Endothelial cell of umbilical vein (primary cell): ENCODE data around the gene RTL10. TPM values are rescaled to one million over a fixed set of nuclear protein-coding genes. Genes with fewer than 3 reads are reported as not detected.

Source experiments
- BruUV-seq: library from RNA; stranded (reverse); fragments of 400-500 nt; replicated peaks from 2 replicates; lab custom pipeline; 2021; lab: Mats Ljungman, UMichigan
- CTCF ChIA-PET: fragments of 300-600, 350-600 bp; sonication (Branson Sonifier 250); formaldehyde crosslinking; loops from one replicate; lab custom pipeline; 2021; ENCODE audit warnings: antibody characterized with exemption, inconsistent platforms; lab: Charles Lee
- POLR2A ChIA-PET: fragments of 300-600, 350-600 bp; sonication (Branson Sonifier 250); formaldehyde crosslinking; loops from one replicate; lab custom pipeline; 2021; ENCODE audit warnings: antibody characterized with exemption, inconsistent platforms; lab: Charles Lee
- DNase-seq: peaks from one replicate; pipeline ENCODE4 v3.0.0-alpha.2; 2011; ENCODE audit warnings: low read depth, low spot score
- FAIRE-seq: peaks from 2 replicates; lab custom pipeline; 2011; peaks lifted over from hg19 to GRCh38; lab: Jason Lieb, UNC
- H2AFZ ChIP-seq: 2 replicates; pipeline ENCODE4 v1.6.0; 2012; ENCODE audit warnings: low read depth, low read length, control low read depth, inconsistent platforms
- H3K27ac ChIP-seq: 2 replicates; pipeline ENCODE4 v1.5.1; 2011; ENCODE audit warnings: low read depth, mild to moderate bottlenecking, control low read depth, low read length, moderate library complexity; ENCODE audit not compliant: insufficient read depth
- H3K27me3 ChIP-seq, 2 experiments: 2 replicates each; pipeline versions ENCODE4 v1.6.0 to v1.6.1; 2011; ENCODE audit warnings: low read length in 2 of 2, mixed read lengths in 1 of 2; ENCODE audit not compliant: control insufficient read depth in 2 of 2, insufficient read depth in 2 of 2
- H3K36me3 ChIP-seq, 2 experiments: 2 replicates in 1 of 2; 3 replicates in 1 of 2; pipeline ENCODE4 v1.5.1; 2011; ENCODE audit warnings: low read length in 2 of 2, mild to moderate bottlenecking in 1 of 2, moderate library complexity in 1 of 2; ENCODE audit not compliant: control insufficient read depth in 2 of 2, insufficient read depth in 2 of 2; ENCODE audit errors: extremely low read depth in 1 of 2
- H3K4me1 ChIP-seq: 3 replicates; pipeline ENCODE4 v1.5.1; 2011; ENCODE audit warnings: mild to moderate bottlenecking, low read length; ENCODE audit not compliant: control insufficient read depth, insufficient read depth; ENCODE audit errors: extremely low read depth
- H3K4me2 ChIP-seq: 2 replicates; pipeline ENCODE4 v1.6.1; 2011; ENCODE audit warnings: low read length, control low read depth, mixed read lengths; ENCODE audit not compliant: insufficient read depth
- H3K4me3 ChIP-seq, 3 experiments: fragments of 200-600 bp in 1 of 3; sonication (generic), shearing (Covaris generic) in 1 of 3; replicated peaks in 1 of 3; 2 replicates each; pipeline ENCODE4 v1.5.1; 2011 to 2016; ENCODE audit warnings: control low read depth in 3 of 3, low read length in 3 of 3, mild to moderate bottlenecking in 2 of 3, inconsistent platforms in 1 of 3, low read depth in 1 of 3, moderate library complexity in 1 of 3; ENCODE audit not compliant: insufficient read depth in 1 of 3
- H3K79me2 ChIP-seq: 2 replicates; pipeline ENCODE4 v1.6.0; 2012; ENCODE audit warnings: low read length, inconsistent platforms; ENCODE audit not compliant: control insufficient read depth, insufficient read depth
- H3K9ac ChIP-seq: replicated peaks from 2 replicates; pipeline ENCODE3; 2011; ENCODE audit warnings: low read length, control low read depth; ENCODE audit not compliant: insufficient read depth; ENCODE audit errors: extremely low read depth
- H3K9me1 ChIP-seq: replicated peaks from 3 replicates; pipeline ENCODE4 v1.6.0; 2011; ENCODE audit warnings: mild to moderate bottlenecking, low read length; ENCODE audit not compliant: control insufficient read depth, insufficient read depth; ENCODE audit errors: extremely low read depth
- H3K9me3 ChIP-seq: replicated peaks from 2 replicates; pipeline ENCODE4 v1.5.1; 2012; ENCODE audit warnings: low read length, inconsistent platforms; ENCODE audit not compliant: control insufficient read depth, insufficient read depth
- H4K20me1 ChIP-seq: replicated peaks from 2 replicates; pipeline ENCODE3; 2011; ENCODE audit warnings: mild to moderate bottlenecking, low read length; ENCODE audit not compliant: control insufficient read depth, insufficient read depth; ENCODE audit errors: extremely low read depth
- CTCF ChIP-seq, 2 donors: IDR thresholded peaks; 1 replicate in 1 of 2; 2 replicates in 1 of 2; pipeline ENCODE4 v1.5.1; 2011; ENCODE audit warnings: low read length in 2 of 2, mild to moderate bottlenecking in 2 of 2, moderate library complexity in 2 of 2, control low read depth in 1 of 2, inconsistent platforms in 1 of 2, low read depth in 1 of 2; ENCODE audit not compliant: insufficient read depth in 1 of 2; ENCODE audit errors: extremely low read depth in 1 of 2
- EZH2 ChIP-seq: IDR thresholded peaks from 2 replicates; pipeline ENCODE4 v1.6.1; 2012; ENCODE audit warnings: borderline replicate concordance, low read depth, mild to moderate bottlenecking, moderate library complexity, low read length, inconsistent platforms; ENCODE audit not compliant: severe bottlenecking
- FOS ChIP-seq: IDR thresholded peaks from 2 replicates; pipeline ENCODE4 v1.6.1; 2011; ENCODE audit warnings: mild to moderate bottlenecking, low read length, moderate library complexity, borderline replicate concordance; ENCODE audit not compliant: insufficient read depth
- GATA2 ChIP-seq: IDR thresholded peaks from 2 replicates; pipeline ENCODE4 v1.7.0; 2011; ENCODE audit warnings: low read depth, mild to moderate bottlenecking, moderate library complexity, mixed read lengths, low read length; ENCODE audit not compliant: insufficient read length, insufficient read depth
- JUN ChIP-seq: IDR thresholded peaks from 2 replicates; pipeline ENCODE4 v1.6.1; 2011; ENCODE audit warnings: borderline replicate concordance, low read depth; ENCODE audit not compliant: insufficient read length, insufficient read depth
- MAX ChIP-seq: IDR thresholded peaks from 2 replicates; pipeline ENCODE4 v1.6.1; 2011; ENCODE audit not compliant: insufficient read depth, insufficient read length
- MYC ChIP-seq: IDR thresholded peaks from one replicate; pipeline ENCODE4 v1.6.1; 2011; ENCODE audit warnings: mild to moderate bottlenecking, low read depth, low read length
- POLR2A ChIP-seq: IDR thresholded peaks from 2 replicates; pipeline ENCODE4 v1.6.1; 2012; ENCODE audit warnings: low read depth, mild to moderate bottlenecking, control low read depth, low read length
- POLR2AphosphoS5 ChIP-seq: IDR thresholded peaks from 2 replicates; pipeline ENCODE4 v1.6.1; 2012; ENCODE audit warnings: low read depth, mild to moderate bottlenecking, control low read depth, low read length, moderate library complexity; ENCODE audit not compliant: insufficient read depth
- dilution Hi-C: fragments of 300-500 bp; cut with MboI; formaldehyde crosslinking; loops from one replicate; pipeline ENCODE4 v1.15.0; 2019; ENCODE audit warnings: low sequenced_read_pairs; ENCODE audit not compliant: extremely low pct_ligation_motif_present
- intact Hi-C: fragments of 100-400 bp; cut with micrococcal nuclease; formaldehyde crosslinking; loops from one replicate; pipeline ENCODE4 v1.10.0; 2022
- polyA plus RNA-seq, 4 experiments: library from polyadenylated mRNA; depleted of rRNA in 3 of 4; stranded (reverse) in 3 of 4; unstranded in 1 of 4; fragments of >200 nt; gene quantifications; 2 replicates each; pipeline versions ENCODE4 v1.2.1 to v1.2.3, GENCODE V29; 2011 to 2012; ENCODE audit warnings: missing spikeins in 1 of 4
- total RNA-seq: library from RNA; stranded (reverse); gene quantifications from 2 replicates; pipeline ENCODE4 v1.2.3, GENCODE V29; 2021

Gene RTL10
- total and polyA plus RNA-seq, 2 donors (not counting 3 experiments of a cell fraction or from before 2014, with no cell fraction given) = 31.9 to 40.8 TPM

GRCh38 chr22:19867617-19868016, 12.9 kb upstream of the RTL10 start:
- FAIRE-seq = no peak
- POLR2A ChIA-PET = no interaction called here

More at GRCh38 chr22:19867617-19868016, 12.9 kb upstream of the RTL10 start:
- Histone ChIP-seq H3K27me3 (no peaks in the 10 kb centered on the region), H3K9me3 (no peaks in the 10 kb centered on the region), H3K27ac (no peak overlapping the region), H3K4me1 (no peaks in the 10 kb centered on the region), H3K9me1 (no peaks in the 10 kb centered on the region), H3K36me3 (no peaks in the 10 kb centered on the region), H4K20me1 (no peaks in the 10 kb centered on the region), H3K9ac (no peak overlapping the region), H3K4me2 (no peak overlapping the region), H2AFZ (no peak overlapping the region), H3K79me2 (no peaks in the 10 kb centered on the region), H3K4me3 (no peak overlapping the region)
- dilution Hi-C loops (no loop called here), intact Hi-C loops (no loop called here)
- BruUV-seq = no TSS peak
- DNase-seq = no peak
- no peak for TF ChIP-seq POLR2A
- no peak for TF ChIP-seq MYC
- TF ChIP-seq CTCF (IDR thresholded peaks at IDR 0.05; ENCODE audit: extremely low read depth in 1 of 2, insufficient read depth in 1 of 2, low read depth in 1 of 2, low read length in 2 of 2) = no peak
- TF ChIP-seq JUN = no peak
- TF ChIP-seq MAX = no peak
- TF ChIP-seq FOS = no peak
- TF ChIP-seq POLR2AphosphoS5 = no peak
- TF ChIP-seq GATA2 = no peak
- no peak for TF ChIP-seq EZH2
- CTCF ChIA-PET = interaction anchor here (2.2 to 2.3 kb wide), 2 partner anchors 43 to 137 kb away, joined by 10 to 12 read pairs; no protein-coding TSS in a partner anchor
